PC-3 (cell line): ENCODE measurements around the gene GPR78. TPM values are rescaled to one million over a fixed set of nuclear protein-coding genes. Genes with fewer than 3 reads are reported as not detected.

Experiments used
- ATAC-seq: fragments of 200-7000 bp; cut with Tn5 transposase; 2 replicates; pipeline ENCODE4 v1.9.1; 2020; ENCODE audit warnings: mild to moderate bottlenecking, moderate library complexity
- BruUV-seq: library from RNA; stranded (reverse); fragments of 400-500 nt; replicated peaks from 2 replicates; lab custom pipeline; 2021; lab: Mats Ljungman, UMichigan
- CTCF ChIA-PET: fragments of 300-600 bp; sonication (Branson Sonifier 250); formaldehyde crosslinking; loops from one replicate; lab custom pipeline; 2022; ENCODE audit warnings: antibody characterized with exemption; lab: Charles Lee
- POLR2A ChIA-PET: fragments of 300-600 bp; sonication (Branson Sonifier 250); formaldehyde crosslinking; loops from one replicate; lab custom pipeline; 2022; ENCODE audit warnings: antibody characterized with exemption; ENCODE audit not compliant: unreplicated experiment; lab: Charles Lee
- DNase-seq: peaks from one replicate; pipeline ENCODE4 v3.0.0-alpha.2; 2015
- H2AFZ ChIP-seq: fragments of 300-600 bp; sonication (generic); 2 replicates; pipeline ENCODE4 v1.6.0; 2016; ENCODE audit warnings: antibody characterized with exemption, low read length
- H3F3A ChIP-seq: fragments of 300-600 bp; sonication (generic); one replicate; pipeline ENCODE4 v1.6.0; 2017; ENCODE audit warnings: antibody characterized with exemption, low read length, control low read depth, mild to moderate bottlenecking; ENCODE audit not compliant: unreplicated experiment
- H3K27ac ChIP-seq: fragments of 300-600 bp; sonication (generic); 2 replicates; pipeline ENCODE4 v1.5.1; 2016; ENCODE audit warnings: mild to moderate bottlenecking, low read length
- H3K27me3 ChIP-seq: fragments of 300-600 bp; sonication (generic); 2 replicates; pipeline ENCODE4 v1.6.1; 2016; ENCODE audit warnings: low read length, mixed read lengths
- H3K36me3 ChIP-seq: fragments of 300-600 bp; sonication (generic); 2 replicates; pipeline ENCODE4 v1.6.1; 2016; ENCODE audit warnings: low read depth, mixed run types, low read length, mixed read lengths
- H3K4me1 ChIP-seq: fragments of 300-600 bp; sonication (generic); 2 replicates; pipeline ENCODE4 v1.5.1; 2016; ENCODE audit warnings: low read length; ENCODE audit not compliant: insufficient read depth
- H3K4me2 ChIP-seq: fragments of 300-600 bp; sonication (generic); 2 replicates; pipeline ENCODE4 v1.6.0; 2016; ENCODE audit warnings: low read length
- H3K4me3 ChIP-seq: fragments of 300-600 bp; sonication (generic); 2 replicates; pipeline ENCODE4 v1.5.1; 2016; ENCODE audit warnings: mild to moderate bottlenecking, low read length, mixed read lengths
- H3K79me2 ChIP-seq: fragments of 300-600 bp; sonication (generic); 2 replicates; pipeline ENCODE4 v1.6.1; 2017; ENCODE audit warnings: low read length, mixed read lengths
- H3K9ac ChIP-seq: fragments of 300-600 bp; sonication (generic); 2 replicates; pipeline ENCODE4 v1.6.0; 2016; ENCODE audit warnings: mild to moderate bottlenecking, low read length
- H3K9me2 ChIP-seq: fragments of 300-600 bp; sonication (generic); replicated peaks from 2 replicates; pipeline ENCODE4 v1.6.1; 2016; ENCODE audit warnings: mixed run types, low read length, mixed read lengths
- H3K9me3 ChIP-seq: fragments of 300-600 bp; sonication (generic); 2 replicates; pipeline ENCODE4 v1.6.1; 2016; ENCODE audit warnings: low read length, mixed read lengths
- H4K20me1 ChIP-seq: fragments of 300-600 bp; sonication (generic); 2 replicates; pipeline ENCODE4 v1.6.1; 2016; ENCODE audit warnings: low read length, mixed read lengths
- CTCF ChIP-seq: fragments of 300-600 bp; sonication (generic); conservative IDR thresholded peaks from 2 replicates; pipeline ENCODE4 v1.5.1; 2017; ENCODE audit warnings: antibody characterized with exemption, low read depth, mild to moderate bottlenecking, low read length
- EZH2 ChIP-seq: fragments of 300-600 bp; sonication (generic); IDR thresholded peaks from one replicate; pipeline ENCODE4 v1.6.1; 2017; ENCODE audit warnings: antibody characterized with exemption, mild to moderate bottlenecking, low read length; ENCODE audit not compliant: unreplicated experiment
- EZH2phosphoT487 ChIP-seq: fragments of 300-600 bp; sonication (generic); IDR thresholded peaks from 2 replicates; pipeline ENCODE4 v1.6.1; 2018; ENCODE audit warnings: mild to moderate bottlenecking, antibody characterized with exemption, low read length, borderline replicate concordance
- intact Hi-C: fragments of 100-400 bp; cut with micrococcal nuclease; formaldehyde crosslinking; loops from 2 replicates; pipeline ENCODE4 v1.9.0; 2023
- total RNA-seq: library from RNA; depleted of rRNA; stranded (reverse); fragments of >200 nt; gene quantifications from 2 replicates; pipeline ENCODE4 v1.2.3, GENCODE V29; 2014

The GPR78 gene
- total RNA-seq, 1 experiment from 2014 or later: 2.0 TPM

- intact Hi-C loops: no loop called here
- no peak for ATAC-seq
- ChIA-PET CTCF (no interaction called here), POLR2A (no interaction called here)
- Histone ChIP-seq H3K36me3 (no peaks in the 10 kb centered on the region), H3K9ac (no peak overlapping the region), H3K4me3 (no peak overlapping the region), H4K20me1 (no peaks in the 10 kb centered on the region), H3K9me3 (no peaks in the 10 kb centered on the region), H3K4me1 (peaks cover 42% of the 10 kb centered on the region), H3K9me2 (no peaks in the 10 kb centered on the region), H2AFZ (no peak overlapping the region), H3K4me2 (no peak overlapping the region), H3K27ac (no peak overlapping the region), H3K27me3 (no peaks in the 10 kb centered on the region), H3K79me2 (no peaks in the 10 kb centered on the region), H3F3A (no peaks in the 10 kb centered on the region)
- TF ChIP-seq EZH2 (no peak), CTCF (no peak), EZH2phosphoT487 (no peak)
- DNase-seq: no peak
- no TSS peak for BruUV-seq
These were observed 39.6 kb upstream of the GPR78 start for GRCh38 chr4:8540586-8540985.

GRCh38 chr4:8540991-8541390, 39.2 kb upstream of the GPR78 start:
- DNase-seq (no peak), ATAC-seq (no peak)
- no peak for TF ChIP-seq EZH2phosphoT487
- no peak for TF ChIP-seq EZH2
- no peak for TF ChIP-seq CTCF
- CTCF ChIA-PET: no interaction called here
- Histone ChIP-seq H2AFZ (no peak overlapping the region), H3K9me3 (no peaks in the 10 kb centered on the region), H3K79me2 (no peaks in the 10 kb centered on the region), H3K27me3 (no peaks in the 10 kb centered on the region), H3K36me3 (no peaks in the 10 kb centered on the region), H3K9ac (no peak overlapping the region), H3K4me2 (no peak overlapping the region), H3K4me3 (no peak overlapping the region), H3K4me1 (peaks cover 42% of the 10 kb centered on the region), H4K20me1 (no peaks in the 10 kb centered on the region), H3K9me2 (no peaks in the 10 kb centered on the region), H3F3A (no peaks in the 10 kb centered on the region), H3K27ac (no peak overlapping the region)
- POLR2A ChIA-PET: no interaction called here
- no TSS peak for BruUV-seq
- intact Hi-C loops: no loop called here

GRCh38 chr4:8541981-8542715, 38.0 kb upstream of the GPR78 start:
- POLR2A ChIA-PET: interaction anchor here (0.6 kb wide), 1 partner anchor 70 kb away, joined by 5 read pairs; no protein-coding TSS in a partner anchor
- H4K20me1 ChIP-seq: no peaks in the 10 kb centered on the region
- no peak overlapping the region for H3K27ac ChIP-seq
- H2AFZ ChIP-seq: no peak overlapping the region
- H3K4me3 ChIP-seq: no peak overlapping the region
- no peaks in the 10 kb centered on the region for H3K27me3 ChIP-seq
- DNase-seq (no peak), ATAC-seq (no peak)
- H3K9me2 ChIP-seq: no peaks in the 10 kb centered on the region
- peaks cover 38% of the 10 kb centered on the region for H3K4me1 ChIP-seq
- no peak for TF ChIP-seq EZH2
- TF ChIP-seq CTCF: no peak
- no peak for TF ChIP-seq EZH2phosphoT487
- intact Hi-C loops: no loop called here
- H3K4me2 ChIP-seq: no peak overlapping the region
- no TSS peak for BruUV-seq
- H3F3A ChIP-seq: no peaks in the 10 kb centered on the region
- no peak overlapping the region for H3K9ac ChIP-seq
- CTCF ChIA-PET: no interaction called here
- no peaks in the 10 kb centered on the region for H3K36me3 ChIP-seq
- H3K9me3 ChIP-seq: no peaks in the 10 kb centered on the region
- no peaks in the 10 kb centered on the region for H3K79me2 ChIP-seq
